PFSK-1 (cell line): ENCODE data around the gene KCMF1.

Source experiments
- POLR2AphosphoS5 ChIP-seq: IDR thresholded peaks from 2 replicates; pipeline ENCODE4 v1.6.1; 2012; ENCODE audit warnings: low read depth, mild to moderate bottlenecking, control low read depth, low read length, moderate library complexity
- SIN3A ChIP-seq: IDR thresholded peaks from 2 replicates; pipeline ENCODE4 v1.6.1; 2012; ENCODE audit warnings: mild to moderate bottlenecking, low read length, moderate library complexity, borderline replicate concordance; ENCODE audit not compliant: insufficient read depth
- TAF1 ChIP-seq: IDR thresholded peaks from 2 replicates; pipeline ENCODE4 v1.6.1; 2012; ENCODE audit warnings: low read length, control low read depth, borderline replicate concordance; ENCODE audit not compliant: insufficient read depth
- TF ChIP-seq, protein P1 (sequence below), 2 experiments: IDR thresholded peaks; 2 replicates each; pipeline versions ENCODE4 v1.6.1 to v1.8.0; 2011 to 2012; ENCODE audit warnings: low read depth in 2 of 2, low read length in 2 of 2, control low read depth in 1 of 2, inconsistent platforms in 1 of 2, mild to moderate bottlenecking in 1 of 2, moderate library complexity in 1 of 2; ENCODE audit not compliant: insufficient read depth in 1 of 2

DNA sequence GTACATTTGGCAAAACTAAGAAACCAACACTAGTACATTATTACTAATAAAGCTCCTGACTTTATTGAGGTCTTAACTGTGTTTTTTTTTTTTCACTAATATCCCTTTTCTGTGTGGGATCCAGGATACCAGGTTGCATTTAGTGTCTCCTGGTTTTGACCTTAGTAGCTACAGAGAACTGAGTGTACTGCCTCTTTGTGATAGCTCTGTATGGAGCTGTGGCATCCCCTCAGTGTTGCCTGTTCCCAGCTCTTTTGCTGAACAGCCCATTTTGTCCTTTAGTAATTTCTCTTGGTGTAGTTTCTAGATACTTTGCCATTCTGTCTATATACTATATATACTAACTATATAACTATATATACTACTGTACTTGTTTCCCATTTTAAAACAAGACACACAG, 31.6 kb downstream of the KCMF1 start:
- TF ChIP-seq TAF1 (no peak), POLR2AphosphoS5 (no peak), SIN3A (no peak)
- TF ChIP-seq, protein P1, sequence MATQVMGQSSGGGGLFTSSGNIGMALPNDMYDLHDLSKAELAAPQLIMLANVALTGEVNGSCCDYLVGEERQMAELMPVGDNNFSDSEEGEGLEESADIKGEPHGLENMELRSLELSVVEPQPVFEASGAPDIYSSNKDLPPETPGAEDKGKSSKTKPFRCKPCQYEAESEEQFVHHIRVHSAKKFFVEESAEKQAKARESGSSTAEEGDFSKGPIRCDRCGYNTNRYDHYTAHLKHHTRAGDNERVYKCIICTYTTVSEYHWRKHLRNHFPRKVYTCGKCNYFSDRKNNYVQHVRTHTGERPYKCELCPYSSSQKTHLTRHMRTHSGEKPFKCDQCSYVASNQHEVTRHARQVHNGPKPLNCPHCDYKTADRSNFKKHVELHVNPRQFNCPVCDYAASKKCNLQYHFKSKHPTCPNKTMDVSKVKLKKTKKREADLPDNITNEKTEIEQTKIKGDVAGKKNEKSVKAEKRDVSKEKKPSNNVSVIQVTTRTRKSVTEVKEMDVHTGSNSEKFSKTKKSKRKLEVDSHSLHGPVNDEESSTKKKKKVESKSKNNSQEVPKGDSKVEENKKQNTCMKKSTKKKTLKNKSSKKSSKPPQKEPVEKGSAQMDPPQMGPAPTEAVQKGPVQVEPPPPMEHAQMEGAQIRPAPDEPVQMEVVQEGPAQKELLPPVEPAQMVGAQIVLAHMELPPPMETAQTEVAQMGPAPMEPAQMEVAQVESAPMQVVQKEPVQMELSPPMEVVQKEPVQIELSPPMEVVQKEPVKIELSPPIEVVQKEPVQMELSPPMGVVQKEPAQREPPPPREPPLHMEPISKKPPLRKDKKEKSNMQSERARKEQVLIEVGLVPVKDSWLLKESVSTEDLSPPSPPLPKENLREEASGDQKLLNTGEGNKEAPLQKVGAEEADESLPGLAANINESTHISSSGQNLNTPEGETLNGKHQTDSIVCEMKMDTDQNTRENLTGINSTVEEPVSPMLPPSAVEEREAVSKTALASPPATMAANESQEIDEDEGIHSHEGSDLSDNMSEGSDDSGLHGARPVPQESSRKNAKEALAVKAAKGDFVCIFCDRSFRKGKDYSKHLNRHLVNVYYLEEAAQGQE (IDR thresholded peaks at IDR 0.05; ENCODE audit: insufficient read depth in 1 of 2, low read depth in 2 of 2, low read length in 2 of 2): no peak
